Coronary artery (tissue), 2 donors: ENCODE results near the gene CRYZ.

Experiments
- DNase-seq: peaks from one replicate; pipeline ENCODE4 v3.0.0-alpha.2; 2017; ENCODE audit warnings: low spot score
- H3K27ac ChIP-seq, 2 donors: fragments of 200-600 bp; sonication (generic); one replicate each; pipeline ENCODE4 v1.5.1; 2016 to 2019
- H3K4me3 ChIP-seq: fragments of 200-600 bp; sonication (generic); 2 replicates; pipeline ENCODE4 v1.5.1; 2016; ENCODE audit warnings: mild to moderate bottlenecking, moderate library complexity
- TF ChIP-seq, protein P1 (sequence below): fragments of 200-600 bp; sonication (generic); IDR thresholded peaks from one replicate; pipeline ENCODE4 v1.5.1; 2019; ENCODE audit warnings: antibody characterized with exemption

Gene CRYZ, protein sequence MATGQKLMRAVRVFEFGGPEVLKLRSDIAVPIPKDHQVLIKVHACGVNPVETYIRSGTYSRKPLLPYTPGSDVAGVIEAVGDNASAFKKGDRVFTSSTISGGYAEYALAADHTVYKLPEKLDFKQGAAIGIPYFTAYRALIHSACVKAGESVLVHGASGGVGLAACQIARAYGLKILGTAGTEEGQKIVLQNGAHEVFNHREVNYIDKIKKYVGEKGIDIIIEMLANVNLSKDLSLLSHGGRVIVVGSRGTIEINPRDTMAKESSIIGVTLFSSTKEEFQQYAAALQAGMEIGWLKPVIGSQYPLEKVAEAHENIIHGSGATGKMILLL

DNA sequence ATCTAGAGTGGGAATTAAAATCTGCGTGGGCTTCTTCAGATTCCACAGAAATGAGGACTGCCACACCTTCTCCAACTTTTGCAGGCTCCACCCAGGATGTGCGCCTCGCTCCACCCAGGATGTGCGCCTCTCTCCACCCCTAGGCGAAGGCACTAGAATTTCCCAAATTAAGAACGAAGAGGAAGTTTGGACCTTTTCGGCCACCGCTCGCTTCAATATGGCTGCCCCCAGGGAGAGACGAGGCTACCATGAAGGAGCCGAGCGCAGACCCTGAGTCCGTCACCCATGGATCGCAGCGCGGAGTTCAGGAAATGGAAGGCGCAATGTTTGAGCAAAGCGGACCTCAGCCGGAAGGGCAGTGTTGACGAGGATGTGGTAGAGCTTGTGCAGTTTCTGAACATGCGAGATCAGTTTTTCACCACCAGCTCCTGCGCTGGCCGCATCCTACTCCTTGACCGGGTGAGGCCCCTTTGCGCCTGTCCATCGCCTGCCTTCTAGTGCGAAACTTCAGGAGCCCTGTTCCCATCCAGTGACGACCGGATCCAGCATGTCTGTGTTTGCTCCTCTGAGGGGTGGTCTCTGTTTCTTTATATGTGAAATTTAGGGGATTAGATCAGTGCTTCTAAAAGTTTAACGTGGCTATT, at the start of gene CRYZ, which contains the start of gene TYW3:
Gene CRYZ, minus strand, starts transcription at position 91 of the 644 bp plus-strand sequence. CDS start 8,229 bp downstream, outside the sequence.
Gene TYW3, plus strand, starts transcription at position 193 of the 644 bp plus-strand sequence. Its CDS starts 93 bp downstream, at position 286.
- peak within 1 kb of the TSS; percentile 72 to 90 for H3K27ac ChIP-seq
- H3K4me3 ChIP-seq = peak within 1 kb of the TSS; percentile 82
- TF ChIP-seq, protein P1, sequence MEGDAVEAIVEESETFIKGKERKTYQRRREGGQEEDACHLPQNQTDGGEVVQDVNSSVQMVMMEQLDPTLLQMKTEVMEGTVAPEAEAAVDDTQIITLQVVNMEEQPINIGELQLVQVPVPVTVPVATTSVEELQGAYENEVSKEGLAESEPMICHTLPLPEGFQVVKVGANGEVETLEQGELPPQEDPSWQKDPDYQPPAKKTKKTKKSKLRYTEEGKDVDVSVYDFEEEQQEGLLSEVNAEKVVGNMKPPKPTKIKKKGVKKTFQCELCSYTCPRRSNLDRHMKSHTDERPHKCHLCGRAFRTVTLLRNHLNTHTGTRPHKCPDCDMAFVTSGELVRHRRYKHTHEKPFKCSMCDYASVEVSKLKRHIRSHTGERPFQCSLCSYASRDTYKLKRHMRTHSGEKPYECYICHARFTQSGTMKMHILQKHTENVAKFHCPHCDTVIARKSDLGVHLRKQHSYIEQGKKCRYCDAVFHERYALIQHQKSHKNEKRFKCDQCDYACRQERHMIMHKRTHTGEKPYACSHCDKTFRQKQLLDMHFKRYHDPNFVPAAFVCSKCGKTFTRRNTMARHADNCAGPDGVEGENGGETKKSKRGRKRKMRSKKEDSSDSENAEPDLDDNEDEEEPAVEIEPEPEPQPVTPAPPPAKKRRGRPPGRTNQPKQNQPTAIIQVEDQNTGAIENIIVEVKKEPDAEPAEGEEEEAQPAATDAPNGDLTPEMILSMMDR = no peak
- peak; percentile 91 for DNase-seq

DNA sequence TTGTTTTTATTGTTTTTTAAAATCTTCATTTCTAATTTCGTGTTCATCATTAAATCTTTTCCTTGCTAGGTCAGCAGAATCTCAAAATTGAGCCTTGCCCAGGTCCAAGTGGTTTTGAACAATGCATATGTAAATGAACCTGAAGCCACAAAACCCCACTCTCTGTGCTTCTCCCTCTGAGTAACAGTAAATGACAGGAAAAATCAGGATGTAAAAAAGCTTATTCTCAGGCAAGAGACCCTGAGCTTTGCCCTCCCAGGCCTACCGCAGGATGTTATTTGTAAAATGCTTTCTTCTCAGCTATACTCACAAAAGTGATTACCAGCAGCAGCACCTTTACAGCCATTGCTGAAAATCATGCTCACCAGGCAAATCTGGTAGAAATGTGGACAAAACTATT, 47.7 kb upstream of the CRYZ start:
- DNase-seq = no peak
- no peak overlapping the region for H3K4me3 ChIP-seq
- TF ChIP-seq, protein P1 = no peak
- no peak overlapping the region for H3K27ac ChIP-seq

DNA sequence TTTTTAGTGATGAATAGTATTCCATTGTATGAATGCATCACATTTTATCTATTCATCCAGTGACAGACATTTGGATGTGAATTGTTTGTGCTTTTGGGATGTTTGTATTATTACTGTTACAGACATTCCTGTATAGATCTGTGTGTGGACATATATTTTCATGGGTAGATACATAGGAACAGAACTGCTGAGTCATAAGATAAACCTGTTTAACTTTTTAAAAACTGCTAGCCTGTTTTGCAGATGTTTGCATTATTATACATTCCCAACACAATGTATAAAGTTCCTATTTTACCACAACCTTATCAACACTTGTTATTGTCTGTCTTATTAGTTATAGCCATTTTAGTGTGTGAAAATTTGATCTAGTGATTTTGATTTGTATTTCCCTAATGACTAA, 46.9 kb upstream of the CRYZ start:
- no peak overlapping the region for H3K4me3 ChIP-seq
- H3K27ac ChIP-seq = no peak overlapping the region
- TF ChIP-seq, protein P1 = no peak
- DNase-seq = no peak

DNA sequence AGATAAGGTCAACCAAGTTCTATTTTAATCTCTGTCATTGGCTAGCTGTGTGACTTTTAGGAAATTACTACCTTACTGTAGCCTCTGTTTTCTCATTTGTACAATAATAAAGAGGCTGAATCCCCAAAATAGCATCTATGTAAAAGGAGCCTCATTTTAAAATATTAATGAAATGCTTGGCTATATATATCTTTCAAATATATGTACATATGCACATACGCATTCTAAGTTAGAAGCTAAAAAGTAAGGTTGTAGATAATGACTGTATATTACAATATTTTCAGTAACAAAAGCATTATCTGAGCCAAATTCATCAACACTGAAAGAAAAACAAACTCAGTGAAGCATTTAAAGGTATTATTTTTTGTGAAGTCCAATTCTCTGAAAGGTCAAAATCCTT, 44.7 kb upstream of the CRYZ start:
- no peak for DNase-seq
- Histone ChIP-seq H3K4me3 (no peak overlapping the region), H3K27ac (no peak overlapping the region)
- TF ChIP-seq, protein P1 = no peak

DNA sequence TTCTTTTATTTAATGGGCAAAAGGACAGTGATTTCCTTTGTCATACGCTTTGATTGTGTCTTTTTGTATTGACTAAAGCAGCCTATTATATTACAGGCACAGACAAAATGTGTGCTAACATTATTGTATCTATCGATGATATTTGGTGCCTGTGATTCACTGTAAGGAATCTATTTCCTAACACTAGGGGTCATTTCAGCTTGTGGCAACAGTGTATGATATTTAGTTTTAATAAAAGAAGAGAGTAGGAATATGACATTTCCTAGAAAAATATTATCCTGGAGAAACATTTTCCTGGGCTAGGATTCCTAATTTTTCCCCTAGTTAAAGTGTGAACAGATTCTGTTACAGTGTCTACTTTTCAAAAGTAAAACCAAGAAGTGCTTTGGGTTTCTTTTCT, 42.9 kb upstream of the CRYZ start:
- Histone ChIP-seq H3K27ac (no peak overlapping the region), H3K4me3 (no peak overlapping the region)
- TF ChIP-seq, protein P1 = no peak
- DNase-seq = no peak

DNA sequence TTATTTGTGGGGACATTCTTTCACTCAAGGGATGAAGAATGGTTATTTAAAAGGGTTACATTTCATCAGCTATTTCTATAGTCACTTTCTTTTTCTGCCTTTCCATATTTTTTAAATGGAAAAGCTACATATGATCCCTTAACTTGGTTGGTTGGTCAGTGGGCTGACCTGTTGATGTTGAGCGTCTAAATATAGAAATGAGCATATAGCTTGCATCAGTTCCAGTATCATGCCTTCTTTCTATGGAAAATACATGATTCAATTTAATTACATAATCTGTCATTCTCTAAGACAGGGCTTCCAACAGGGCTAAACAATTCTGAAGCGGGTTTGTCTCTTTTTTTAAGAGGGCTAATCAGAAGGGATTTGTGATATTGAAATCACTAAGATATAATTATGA, 40.7 kb upstream of the CRYZ start:
- no peak overlapping the region for H3K4me3 ChIP-seq
- TF ChIP-seq, protein P1 = no peak
- no peak overlapping the region for H3K27ac ChIP-seq
- no peak for DNase-seq

DNA sequence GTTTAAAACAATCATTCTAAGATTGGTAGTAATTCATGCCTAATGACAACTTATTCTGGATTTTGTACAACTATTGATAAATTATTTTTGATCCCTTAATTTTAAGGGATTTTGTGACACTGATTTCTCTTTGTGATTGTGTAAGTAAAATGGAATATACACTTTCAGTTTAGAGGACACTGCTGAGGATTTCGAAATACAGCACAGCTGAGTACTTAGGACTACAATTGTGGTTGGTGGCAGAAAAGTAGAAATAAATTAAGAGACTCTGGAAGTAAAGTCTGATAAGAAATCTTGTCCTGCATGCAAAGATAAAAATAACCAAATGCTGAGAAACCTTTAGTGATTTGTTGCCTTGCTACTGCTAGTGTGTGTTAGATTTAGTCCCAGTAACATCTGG, 40.1 kb upstream of the CRYZ start:
- DNase-seq = no peak
- TF ChIP-seq, protein P1 = no peak
- no peak overlapping the region for H3K4me3 ChIP-seq
- H3K27ac ChIP-seq = no peak overlapping the region
